GM19238 (cell line): ENCODE measurements around the gene MMP1.

Experiments
- DNase-seq: peaks from one replicate; pipeline ENCODE4 v3.0.0; 2011; ENCODE audit warnings: low spot score; ENCODE audit not compliant: insufficient read length

The MMP1 gene

DNA sequence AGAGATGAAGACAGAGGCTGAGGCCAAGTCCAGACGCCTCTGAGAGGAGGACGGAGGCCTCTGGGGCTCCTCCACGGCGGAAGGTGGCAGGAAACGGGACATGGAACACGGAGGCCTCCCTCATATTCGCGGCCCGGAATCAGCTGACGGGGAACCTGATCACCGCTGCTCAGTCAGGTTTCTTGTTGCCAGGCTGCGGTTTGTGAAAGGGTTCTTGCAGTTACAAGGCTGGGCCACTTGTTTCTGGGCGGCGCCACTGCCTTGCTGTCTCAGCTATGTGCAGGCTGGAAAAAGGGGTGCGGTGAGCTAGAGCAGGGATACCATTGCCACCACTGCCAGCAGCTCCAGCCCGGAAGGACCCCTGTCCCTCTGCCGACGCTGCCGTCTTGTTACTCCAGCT lies 10.0 kb upstream of the MMP1 start:
- no peak for DNase-seq

DNA sequence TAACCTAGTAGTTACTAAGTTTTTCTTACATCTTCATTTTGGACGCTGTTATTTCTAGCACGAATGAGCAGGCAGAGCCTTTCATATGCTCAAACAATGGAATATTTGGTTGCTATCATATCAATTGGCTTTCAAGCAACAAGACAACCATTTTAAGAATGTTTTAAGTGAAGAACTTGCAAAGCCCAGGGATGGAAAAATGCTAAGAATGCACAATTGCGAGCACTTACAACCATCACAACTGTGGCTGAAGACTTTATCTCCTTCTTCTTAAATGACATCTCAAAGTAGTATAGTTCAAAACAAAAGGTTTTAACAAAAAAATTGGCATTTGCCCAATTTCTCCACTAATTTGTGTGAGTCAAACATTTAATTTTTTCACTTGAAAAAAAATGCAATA lies 8.3 kb upstream of the MMP1 start:
- no peak for DNase-seq

DNA sequence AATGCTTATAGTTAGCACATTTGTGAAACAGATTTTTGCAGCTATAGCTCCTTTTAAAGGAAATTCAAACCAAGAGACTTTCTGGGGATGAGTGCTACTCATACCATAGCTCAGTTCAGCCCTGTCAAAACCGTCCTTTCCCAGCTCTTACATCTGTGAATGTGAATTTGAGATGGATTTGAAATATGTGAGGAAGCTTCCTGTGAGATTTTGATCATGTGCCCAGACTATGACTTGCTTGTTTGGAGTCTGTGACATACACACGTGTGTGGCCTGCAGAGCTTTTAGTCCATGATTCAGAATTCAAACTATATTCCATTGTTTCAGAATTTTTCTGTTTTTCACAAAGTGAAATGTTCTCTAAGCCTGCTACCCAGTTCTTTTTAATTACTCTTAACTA lies 4.4 kb upstream of the MMP1 start:
- no peak for DNase-seq

GRCh38 chr11:102800767-102801166 lies 2.8 kb upstream of the MMP1 start:
- DNase-seq: no peak

DNA sequence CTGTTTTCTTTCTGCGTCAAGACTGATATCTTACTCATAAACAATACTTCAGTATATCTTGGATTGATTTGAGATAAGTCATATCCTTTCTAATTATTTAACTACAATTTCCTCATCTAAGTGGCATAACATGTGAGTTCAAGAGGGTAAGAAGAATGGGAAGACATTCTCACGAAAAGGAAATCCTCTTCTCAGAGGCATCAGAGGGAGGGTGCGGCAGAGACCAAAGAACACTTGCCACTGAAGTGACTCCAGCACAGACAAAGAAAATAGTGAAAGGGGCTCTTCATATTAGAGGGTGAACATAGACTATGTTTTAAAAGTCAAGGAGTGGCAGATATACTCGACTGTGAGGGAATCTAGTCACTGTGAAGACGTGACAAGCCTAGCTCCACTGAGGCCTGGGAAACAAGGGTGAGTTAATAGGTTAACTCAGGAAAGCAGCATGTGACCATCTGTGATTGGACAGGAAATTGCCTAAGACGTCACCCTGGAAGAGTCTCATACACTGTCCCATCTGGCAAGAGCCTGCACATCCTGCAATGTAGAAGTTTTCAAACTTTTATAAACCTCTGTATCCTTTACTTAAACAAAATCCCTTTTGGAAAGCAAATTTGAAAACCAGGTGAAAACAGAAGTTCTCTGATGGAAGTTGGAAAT lies 1.9 kb upstream of the MMP1 start:
- DNase-seq: no peak

GRCh38 chr11:102794382-102794781 lies 3.6 kb downstream of the MMP1 start:
- DNase-seq: peak; percentile 15

DNA sequence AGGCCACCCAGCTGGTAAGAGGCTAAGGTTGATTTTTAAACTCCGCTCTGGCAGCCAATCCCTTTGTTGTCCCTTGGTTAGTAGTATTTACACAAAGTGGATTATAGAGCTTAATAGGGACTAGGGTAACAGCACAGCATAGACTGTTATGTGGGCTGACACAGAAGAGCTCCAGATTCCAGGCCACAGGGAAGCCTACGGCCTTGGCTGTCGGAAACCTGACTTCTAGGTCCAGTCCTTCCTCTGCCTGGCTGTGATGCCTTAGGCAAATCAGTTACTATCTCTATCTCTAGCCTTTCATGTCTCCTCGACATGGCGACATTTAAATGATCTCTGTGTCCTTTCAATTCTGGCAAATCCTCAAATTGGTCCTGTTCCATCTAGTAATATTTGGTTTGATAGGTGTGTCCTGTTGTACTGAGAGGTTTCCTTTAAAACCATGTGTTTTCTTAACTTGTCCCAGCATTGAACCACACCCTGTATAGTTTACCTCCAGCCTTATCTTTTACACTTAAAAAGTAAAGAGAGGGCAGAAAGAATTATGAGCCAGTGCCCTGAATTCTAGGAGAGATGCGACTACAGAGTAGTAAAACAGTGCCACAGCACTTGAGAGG lies 4.2 kb downstream of the MMP1 start:
- DNase-seq: no peak

- no peak for DNase-seq
These were observed 5.4 kb downstream of the MMP1 start for GRCh38 chr11:102792604-102793003.

DNA sequence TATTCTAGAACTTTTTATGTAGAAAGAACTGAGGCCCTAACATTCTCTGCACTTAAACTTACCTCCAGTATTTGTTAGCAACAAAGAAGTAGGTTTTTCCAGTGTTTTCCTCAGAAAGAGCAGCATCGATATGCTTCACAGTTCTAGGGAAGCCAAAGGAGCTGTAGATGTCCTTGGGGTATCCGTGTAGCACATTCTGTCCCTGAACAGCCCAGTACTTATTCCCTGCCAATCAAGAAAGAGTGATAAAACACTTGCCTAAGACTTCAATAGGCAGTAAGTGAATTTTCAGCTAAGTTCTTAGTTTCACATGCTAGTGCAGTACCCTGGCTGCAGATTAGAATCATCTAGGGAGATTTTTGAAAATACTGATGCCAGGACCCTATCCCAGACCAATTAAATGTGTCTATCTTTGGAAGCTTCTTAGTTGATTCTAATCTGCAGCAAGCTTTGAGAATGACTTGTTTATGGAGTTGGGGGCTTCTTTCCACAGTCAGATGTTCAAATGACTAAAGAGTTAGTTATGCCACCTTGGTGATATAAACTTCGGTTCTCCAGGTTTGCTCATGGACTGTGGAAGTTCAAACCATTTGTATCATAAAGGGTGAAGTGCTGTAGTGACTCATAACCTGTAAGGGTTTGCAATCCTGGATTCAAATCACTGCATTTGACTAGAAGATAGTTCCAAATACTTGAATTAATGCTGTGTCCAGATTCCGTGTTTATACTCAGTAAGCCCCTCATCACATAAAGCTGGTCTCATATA lies 6.5 kb downstream of the MMP1 start:
- no peak for DNase-seq

DNA sequence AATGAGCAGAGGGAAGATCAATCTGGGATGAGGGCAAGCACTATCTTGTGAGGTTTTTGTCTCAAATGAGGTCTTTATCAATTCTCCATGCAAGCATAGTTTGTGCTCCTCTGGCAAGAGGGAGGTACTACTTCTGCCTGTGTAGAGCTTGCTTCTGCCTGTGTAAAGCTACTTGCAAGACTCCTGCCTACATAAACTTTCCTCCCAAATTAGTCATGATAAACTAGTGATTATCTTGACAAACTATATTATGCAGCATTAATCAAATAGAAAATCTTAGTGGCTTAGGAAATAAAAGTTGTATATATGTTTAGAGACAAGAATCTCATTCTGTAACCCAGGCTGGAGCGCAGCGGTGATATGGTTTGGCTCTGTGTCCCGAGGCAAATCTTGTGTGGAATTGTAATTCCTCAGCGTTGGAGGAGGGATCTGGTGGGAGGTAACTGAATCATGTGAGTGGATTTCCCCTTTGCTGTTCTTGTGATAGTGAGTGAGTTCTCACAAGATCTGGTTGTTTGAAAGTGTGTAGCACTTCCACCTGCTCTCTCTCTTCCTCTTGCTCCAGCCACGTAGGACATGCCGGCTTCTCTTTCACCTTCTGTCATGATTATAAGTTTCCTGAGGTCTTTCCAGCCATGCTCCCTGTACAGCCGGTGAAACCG lies 9.5 kb downstream of the MMP1 start:
- no peak for DNase-seq

- DNase-seq: no peak
These were observed 13.6 kb downstream of the MMP1 start for GRCh38 chr11:102784380-102784779.

GRCh38 chr11:102783720-102784119 lies 14.2 kb downstream of the MMP1 start:
- DNase-seq: no peak

- no peak for DNase-seq
These were observed 14.9 kb downstream of the MMP1 start for GRCh38 chr11:102783016-102783415.

- no peak for DNase-seq
These were observed 16.3 kb downstream of the MMP1 start for GRCh38 chr11:102781676-102782075.

- DNase-seq: no peak
These were observed 17.5 kb downstream of the MMP1 start, which contains the start of gene MMP10 for GRCh38 chr11:102780491-102780918. TSS of gene MMP10 (minus strand) at chr11:102780628. CDS start at chr11:102780591, 37 bp downstream.

DNA sequence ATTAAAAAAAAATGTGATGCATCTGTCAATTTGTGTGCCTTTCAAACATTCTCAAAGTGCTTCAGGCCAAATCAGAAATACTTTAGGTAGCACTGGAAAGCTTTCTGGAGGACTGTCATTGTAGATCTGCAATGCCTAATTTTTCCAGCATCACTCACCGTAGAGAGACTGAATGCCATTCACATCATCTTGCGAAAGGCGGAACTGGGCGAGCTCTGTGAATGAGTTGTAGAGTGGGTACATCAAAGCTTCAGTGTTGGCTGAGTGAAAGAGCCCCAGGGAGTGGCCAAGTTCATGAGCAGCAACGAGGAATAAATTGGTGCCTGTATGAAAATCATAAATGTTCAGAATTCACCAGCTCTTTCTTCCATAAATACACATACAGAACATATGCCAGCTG lies 21.5 kb downstream of the MMP1 start:
- no peak for DNase-seq

- no peak for DNase-seq
These were observed 24.6 kb downstream of the MMP1 start for GRCh38 chr11:102773386-102773785.

DNA sequence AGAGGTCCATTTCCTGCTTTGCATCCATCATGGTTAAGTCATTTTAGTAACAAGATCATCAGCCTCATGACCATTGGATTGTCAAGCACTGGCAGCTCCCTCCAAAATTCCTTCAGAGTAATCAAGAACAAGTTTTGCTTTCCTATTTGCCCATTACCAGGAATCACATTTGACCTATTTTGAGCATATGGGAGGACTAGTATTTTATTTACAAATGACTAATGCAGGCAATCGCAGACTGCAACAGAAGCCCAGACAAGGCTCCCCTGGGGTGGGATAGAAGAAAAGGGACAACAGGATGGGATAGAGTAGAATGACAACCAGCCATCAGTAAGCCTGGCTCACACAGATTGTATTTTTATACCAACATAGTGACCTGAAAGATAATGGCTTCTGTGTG lies 26.6 kb downstream of the MMP1 start:
- DNase-seq: no peak

DNA sequence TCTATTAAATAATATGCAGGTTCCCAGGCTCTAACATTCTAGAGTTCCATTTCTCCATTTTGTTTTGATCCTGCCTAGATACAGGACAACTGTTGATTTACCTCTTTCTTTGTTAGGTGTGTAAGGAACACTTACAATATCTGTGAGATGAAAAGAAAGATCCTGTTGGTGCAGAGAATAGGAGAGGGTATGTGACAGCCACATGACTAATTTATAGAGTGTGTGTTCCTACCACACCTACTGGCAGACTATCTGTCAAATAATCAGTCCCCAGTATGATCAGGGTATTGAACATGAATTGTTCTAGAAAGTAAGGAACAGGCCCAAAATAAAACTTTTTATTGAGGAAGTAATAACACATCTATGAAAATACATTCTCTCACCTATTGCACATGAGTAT lies 27.8 kb downstream of the MMP1 start:
- no peak for DNase-seq

DNA sequence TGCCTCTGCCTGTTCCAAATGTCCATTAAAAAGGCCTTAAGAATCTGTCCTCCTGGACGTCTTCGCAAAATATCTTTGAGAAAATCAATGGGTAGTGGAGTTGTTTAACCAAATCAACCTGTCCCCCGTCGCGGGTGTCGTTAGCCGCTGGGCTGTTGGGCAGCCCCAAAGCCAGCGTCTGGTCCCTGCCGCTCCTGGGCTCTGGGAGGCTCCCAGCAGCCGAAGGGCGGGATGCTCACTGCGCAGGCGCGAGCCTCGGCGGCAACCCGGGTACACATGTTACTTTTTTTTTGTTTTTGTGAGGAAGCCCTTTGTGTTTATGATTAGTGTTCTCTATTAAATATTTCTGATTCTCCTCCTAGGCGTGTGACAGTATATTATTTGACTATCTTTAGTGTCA lies 30.2 kb downstream of the MMP1 start:
- DNase-seq: no peak

GRCh38 chr11:102763440-102763839 lies 34.5 kb downstream of the MMP1 start:
- no peak for DNase-seq

DNA sequence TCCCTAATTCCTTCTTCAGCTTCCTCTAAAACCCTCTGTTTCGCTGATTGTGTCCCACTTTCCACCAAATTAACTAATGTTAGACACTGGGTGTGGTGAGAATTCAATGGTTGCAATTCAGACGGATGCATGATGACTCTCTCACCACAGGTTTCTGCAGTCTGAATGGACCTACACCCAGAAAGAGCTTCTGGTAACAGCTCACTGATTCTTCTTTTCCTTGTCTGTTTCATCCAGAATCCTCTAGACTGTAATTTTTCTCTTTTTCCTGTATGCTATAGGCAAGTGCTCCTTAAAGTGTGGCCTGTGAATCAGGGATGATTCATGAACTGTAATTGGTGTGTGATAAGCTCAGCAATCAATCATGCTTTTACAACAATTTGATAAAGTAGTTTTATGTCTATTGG lies 35.6 kb downstream of the MMP1 start:
- DNase-seq: no peak
